Measurements from ENCODE around the gene WDR6.

WDR6 gene

GRCh38 chr3:49028298-49028672 is 21.1 kb downstream of the WDR6 start:
- DNase-seq (ENCODE audit: low read depth), result no peak

- peak; percentile 92 for DNase-seq (ENCODE audit: low read depth)
Measured at GRCh38 chr3:49028673-49029562, 21.7 kb downstream of the WDR6 start, which contains the start of gene IMPDH2. IMPDH2 (minus strand) TSS chr3:49029398; CDS start chr3:49029350, 48 bp downstream.

- DNase-seq (ENCODE audit: low read depth), result no peak
Measured at GRCh38 chr3:49029563-49029884, 22.3 kb downstream of the WDR6 start.

GRCh38 chr3:49030321-49030720 is 23.1 kb downstream of the WDR6 start:
- DNase-seq (ENCODE audit: low read depth), result no peak

GRCh38 chr3:49032646-49033304 is 25.6 kb downstream of the WDR6 start:
- DNase-seq (ENCODE audit: low read depth), result peak; percentile 31

- DNase-seq (ENCODE audit: low read depth), result no peak
Measured at GRCh38 chr3:49034650-49035049, 27.5 kb downstream of the WDR6 start.

- no peak for DNase-seq (ENCODE audit: low read depth)
Measured at GRCh38 chr3:49035281-49035680, 28.1 kb downstream of the WDR6 start.

- no peak for DNase-seq (ENCODE audit: low read depth)
Measured at GRCh38 chr3:49053543-49053942, 46.4 kb downstream of the WDR6 start.

GRCh38 chr3:49054344-49054862 is 47.2 kb downstream of the WDR6 start:
- no peak for DNase-seq (ENCODE audit: low read depth)

GRCh38 chr3:49057268-49057667 is 50.1 kb downstream of the WDR6 start:
- DNase-seq (ENCODE audit: low read depth), result no peak

- peak; percentile 6 for DNase-seq (ENCODE audit: low read depth)
Measured at GRCh38 chr3:49058011-49058410, 50.8 kb downstream of the WDR6 start.
